ENCODE data around the gene ARSJ. TPM values are rescaled to one million over a fixed set of nuclear protein-coding genes. Genes with fewer than 3 reads are reported as not detected.

Gene ARSJ
- polyA plus RNA-seq, 1 experiment = 43.8 TPM

GRCh38 chr4:113978105-113978504, 1.3 kb downstream of the ARSJ start:
- DNase-seq (ENCODE audit: low read depth, low spot score) = no peak
- H3K27ac ChIP-seq (ENCODE audit: low read depth, low read length) = peak overlapping the region; percentile 93
- TF ChIP-seq CTCF (IDR thresholded peaks at IDR 0.05; ENCODE audit: low read depth, low read length) = no peak
- H3K9me3 ChIP-seq (ENCODE audit: control insufficient read depth, insufficient read depth, low read length) = no peaks in the 10 kb centered on the region
- peak overlapping the region; percentile 83 for H3K4me3 ChIP-seq (ENCODE audit: low read depth, low read length)
- CTCF ChIA-PET = interaction anchor here (0.6 to 1.6 kb wide), 4 partner anchors 14 to 400 kb away, joined by 3 to 6 read pairs (median 4); no protein-coding TSS in a partner anchor
- no peaks in the 10 kb centered on the region for H3K27me3 ChIP-seq (ENCODE audit: control insufficient read depth, insufficient read depth, low read length)
- POLR2A ChIA-PET = interaction anchor here (1.0 kb wide), 1 partner anchor 19 kb away, joined by 3 read pairs; no protein-coding TSS in a partner anchor

- POLR2A ChIA-PET = interaction anchor here (0.6 to 1.0 kb wide), 2 partner anchors 18 to 215 kb away, joined by 3 read pairs; no protein-coding TSS in a partner anchor
- CTCF ChIA-PET = interaction anchor here (1.6 kb wide), 1 partner anchor 401 kb away, joined by 6 read pairs; no protein-coding TSS in a partner anchor
- no peak overlapping the region for H3K27ac ChIP-seq (ENCODE audit: low read depth, low read length)
- no peak for TF ChIP-seq CTCF (IDR thresholded peaks at IDR 0.05; ENCODE audit: low read depth, low read length)
- H3K4me3 ChIP-seq (ENCODE audit: low read depth, low read length) = peak overlapping the region; percentile 83
- DNase-seq (ENCODE audit: low read depth, low spot score) = no peak
- no peaks in the 10 kb centered on the region for H3K27me3 ChIP-seq (ENCODE audit: control insufficient read depth, insufficient read depth, low read length)
- H3K9me3 ChIP-seq (ENCODE audit: control insufficient read depth, insufficient read depth, low read length) = no peaks in the 10 kb centered on the region
Observed at GRCh38 chr4:113977526-113977855, 2.0 kb downstream of the ARSJ start.

- no peaks in the 10 kb centered on the region for H3K9me3 ChIP-seq (ENCODE audit: control insufficient read depth, insufficient read depth, low read length)
- ChIA-PET POLR2A (interaction anchor here (0.6 to 1.0 kb wide), 2 partner anchors 18 to 215 kb away, joined by 3 read pairs; no protein-coding TSS in a partner anchor), CTCF (no interaction called here)
- no peaks in the 10 kb centered on the region for H3K27me3 ChIP-seq (ENCODE audit: control insufficient read depth, insufficient read depth, low read length)
- no peak overlapping the region for H3K27ac ChIP-seq (ENCODE audit: low read depth, low read length)
- H3K4me3 ChIP-seq (ENCODE audit: low read depth, low read length) = peak overlapping the region; percentile 83
- TF ChIP-seq CTCF (IDR thresholded peaks at IDR 0.05; ENCODE audit: low read depth, low read length) = no peak
- DNase-seq (ENCODE audit: low read depth, low spot score) = no peak
Observed at GRCh38 chr4:113976741-113977525, 2.5 kb downstream of the ARSJ start.

- Histone ChIP-seq H3K4me3 (ENCODE audit: low read depth, low read length) (peak overlapping the region; percentile 83), H3K9me3 (ENCODE audit: control insufficient read depth, insufficient read depth, low read length) (no peaks in the 10 kb centered on the region), H3K27me3 (ENCODE audit: control insufficient read depth, insufficient read depth, low read length) (no peaks in the 10 kb centered on the region), H3K27ac (ENCODE audit: low read depth, low read length) (no peak overlapping the region)
- CTCF ChIA-PET = no interaction called here
- POLR2A ChIA-PET = no interaction called here
- no peak for TF ChIP-seq CTCF (IDR thresholded peaks at IDR 0.05; ENCODE audit: low read depth, low read length)
- no peak for DNase-seq (ENCODE audit: low read depth, low spot score)
Observed at GRCh38 chr4:113975578-113975977, 3.9 kb downstream of the ARSJ start.

- CTCF ChIA-PET = no interaction called here
- POLR2A ChIA-PET = no interaction called here
- no peak for TF ChIP-seq CTCF (IDR thresholded peaks at IDR 0.05; ENCODE audit: low read depth, low read length)
- Histone ChIP-seq H3K4me3 (ENCODE audit: low read depth, low read length) (peak overlapping the region; percentile 83; the same call in 1 of the 2 replicates), H3K9me3 (ENCODE audit: control insufficient read depth, insufficient read depth, low read length) (no peaks in the 10 kb centered on the region), H3K27me3 (ENCODE audit: control insufficient read depth, insufficient read depth, low read length) (no peaks in the 10 kb centered on the region), H3K27ac (ENCODE audit: low read depth, low read length) (no peak overlapping the region)
- DNase-seq (ENCODE audit: low read depth, low spot score) = no peak
Observed at GRCh38 chr4:113974467-113974866, 5.0 kb downstream of the ARSJ start.
